DMS79 treated with DMSO at 0.1 percent for 48 hours (cell line): ENCODE results near the gene TNFSF11.

ENCODE experiments used
- DNase-seq: peaks from one replicate; lab custom pipeline; 2025; lab: John Stamatoyannopoulos, UW

Gene TNFSF11

DNA sequence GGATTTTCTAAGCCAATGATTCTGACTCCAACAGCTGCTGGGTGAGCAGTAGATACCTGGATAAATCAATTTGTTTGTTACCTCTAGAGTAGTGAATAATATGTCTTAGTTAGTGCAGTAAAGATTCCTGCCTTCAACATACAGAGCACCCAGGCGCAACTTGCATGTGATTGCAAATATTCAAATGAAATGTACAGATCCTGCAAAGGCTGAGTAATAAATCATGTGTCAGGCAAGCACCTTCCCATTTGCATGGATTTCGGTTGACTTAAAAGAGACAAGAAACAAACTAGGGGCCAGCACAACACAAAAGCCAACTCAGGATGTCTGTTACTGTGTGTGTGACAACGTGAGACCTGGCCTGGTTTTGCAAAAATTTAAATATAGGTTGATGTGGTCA is 79.7 kb downstream of the TNFSF11 start:
- no peak for DNase-seq

DNA sequence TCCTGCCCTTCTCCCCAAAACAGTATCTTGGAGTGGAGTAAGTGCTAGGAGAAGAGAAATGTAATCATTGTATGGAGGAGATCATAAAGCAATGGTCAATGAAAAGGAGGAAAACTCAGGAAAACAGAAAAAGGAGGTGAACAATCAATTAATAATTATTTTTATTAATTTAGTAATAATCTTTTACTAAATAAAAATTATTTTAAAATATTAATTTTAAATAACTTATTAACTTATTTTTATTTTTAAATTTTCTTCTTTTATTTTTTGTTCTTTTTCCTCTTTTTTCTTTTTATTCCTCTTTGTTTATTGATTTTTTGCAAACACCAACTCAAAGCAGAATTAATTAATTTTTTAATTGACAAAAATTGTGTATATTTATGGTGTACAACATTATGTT is 80.3 kb downstream of the TNFSF11 start:
- no peak for DNase-seq

DNA sequence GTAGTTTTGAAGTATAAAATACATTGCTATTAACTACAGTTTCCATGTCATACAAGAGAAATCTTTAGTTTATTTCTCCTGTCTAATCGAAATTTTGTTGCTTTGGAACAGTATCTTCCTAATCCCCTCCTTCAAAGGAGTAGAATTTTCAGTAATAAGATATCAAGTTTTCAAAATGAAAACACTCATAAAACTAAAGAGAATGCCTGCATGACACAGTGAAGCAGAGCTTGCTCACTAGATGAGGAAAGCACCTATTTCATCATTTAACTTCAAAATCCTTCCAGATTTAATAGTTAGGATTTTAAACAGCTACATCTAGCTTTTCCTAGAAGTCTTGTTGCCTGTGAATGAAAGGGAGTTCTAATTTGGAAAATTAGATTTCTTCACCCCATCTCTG is 80.8 kb downstream of the TNFSF11 start:
- DNase-seq, result no peak

DNA sequence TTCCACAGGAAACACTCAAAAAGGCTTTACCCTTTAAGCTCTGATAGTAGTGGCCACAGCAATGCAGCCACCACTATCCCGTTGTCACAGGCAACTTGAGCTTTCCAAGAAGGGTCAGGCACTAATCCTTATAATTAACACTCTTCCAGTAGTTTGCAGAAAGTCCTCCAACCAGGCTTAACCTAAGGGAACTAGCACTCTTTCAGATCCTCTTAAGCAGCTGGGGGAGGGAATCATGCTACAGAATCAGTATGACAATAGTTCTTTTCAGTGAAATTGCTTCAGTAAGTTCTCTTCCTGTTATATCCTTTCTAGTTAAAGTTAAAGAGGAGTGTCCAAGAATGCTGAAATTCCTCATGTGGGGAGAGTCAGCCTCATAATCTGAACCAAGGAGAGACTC is 82.2 kb downstream of the TNFSF11 start:
- DNase-seq, result no peak

DNA sequence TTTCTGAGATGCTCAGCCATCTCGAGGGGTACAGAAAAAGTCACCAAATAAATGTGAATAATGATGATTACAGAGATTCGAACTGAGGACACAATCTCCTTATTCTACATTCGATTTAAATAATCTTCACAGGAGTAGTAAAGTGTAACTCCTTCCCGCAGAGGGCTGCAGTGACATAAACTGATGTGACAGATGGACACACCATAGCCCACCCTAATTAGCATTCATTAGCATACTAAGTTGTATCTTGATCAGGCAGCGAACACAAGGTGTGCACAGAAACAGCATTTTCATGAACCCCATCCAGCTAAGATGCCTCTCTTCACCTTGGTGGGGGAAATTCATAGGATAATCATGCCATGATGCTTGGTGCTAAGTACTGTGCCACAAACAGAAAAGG is 83.0 kb downstream of the TNFSF11 start:
- DNase-seq, result no peak
